ENCODE data around the gene ZDHHC14.

- no peak for TF ChIP-seq CTCF (IDR thresholded peaks at IDR 0.05; ENCODE audit: insufficient read depth, low read length, poor library complexity, severe bottlenecking)
- TF ChIP-seq EZH2phosphoT487 (conservative IDR thresholded peaks at IDR 0.05; ENCODE audit: low read length), result no peak
Observed at GRCh38 chr6:157550114-157550989, 169.4 kb downstream of the ZDHHC14 start.
